ENCODE data around the gene OTOS.

OTOS gene

DNA sequence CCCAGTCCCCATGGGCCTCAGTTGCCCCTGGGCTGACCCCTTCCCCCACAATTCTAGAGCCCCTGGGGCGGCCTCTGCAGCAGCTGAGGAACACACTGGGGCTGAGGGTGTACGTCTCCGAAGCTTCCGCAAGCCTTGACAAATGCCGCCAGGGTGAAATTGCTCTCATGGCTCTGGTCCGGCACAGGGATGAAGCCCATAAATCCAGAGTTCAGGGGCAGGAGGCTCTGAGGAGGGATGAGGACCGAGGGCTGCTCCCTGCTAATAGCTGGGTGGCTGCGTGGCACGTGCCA lies 27.1 kb upstream of the OTOS start:
- no peak for DNase-seq (ENCODE audit: low spot score)

DNA sequence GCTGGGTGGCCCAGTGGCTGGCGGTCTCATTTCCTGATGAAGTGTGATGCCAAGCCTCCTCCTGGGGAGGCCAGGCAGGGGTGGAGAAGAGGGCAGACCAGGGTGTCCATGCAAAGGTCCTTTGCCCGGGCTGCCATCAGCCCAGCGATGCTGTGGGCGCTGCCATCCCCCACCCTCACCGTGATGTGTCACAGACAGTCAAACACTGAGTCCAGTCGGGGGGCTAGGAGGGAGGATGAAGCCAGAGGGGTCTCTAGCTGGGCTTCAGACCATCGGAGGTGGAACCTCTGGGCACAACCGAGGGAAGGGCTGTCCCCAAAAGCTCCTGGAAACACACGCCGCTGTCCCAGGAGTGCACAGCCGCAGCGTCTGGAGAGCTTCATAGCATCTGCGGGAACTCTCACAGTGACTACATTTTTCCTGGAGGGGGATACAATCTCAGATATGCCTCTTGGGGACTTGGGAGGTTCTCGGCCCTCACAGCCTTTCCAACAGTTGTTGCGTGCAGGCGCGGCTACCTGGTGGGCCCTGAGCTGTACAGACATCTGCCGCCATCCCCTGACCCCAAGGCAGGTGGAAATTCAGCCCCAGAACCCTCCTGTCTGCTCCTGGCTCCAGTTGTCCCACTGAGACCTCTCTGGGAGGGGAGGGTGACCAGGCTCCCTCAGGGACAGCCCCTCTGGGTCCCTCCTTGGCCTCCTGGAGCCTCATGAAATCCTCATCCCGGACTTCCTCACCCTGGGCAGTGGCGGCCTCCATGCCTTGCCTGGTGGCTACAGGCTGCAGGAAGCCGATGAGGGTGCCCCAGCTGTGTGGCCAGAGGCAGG lies 26.5 kb upstream of the OTOS start:
- no peak for DNase-seq (ENCODE audit: low spot score)

DNA sequence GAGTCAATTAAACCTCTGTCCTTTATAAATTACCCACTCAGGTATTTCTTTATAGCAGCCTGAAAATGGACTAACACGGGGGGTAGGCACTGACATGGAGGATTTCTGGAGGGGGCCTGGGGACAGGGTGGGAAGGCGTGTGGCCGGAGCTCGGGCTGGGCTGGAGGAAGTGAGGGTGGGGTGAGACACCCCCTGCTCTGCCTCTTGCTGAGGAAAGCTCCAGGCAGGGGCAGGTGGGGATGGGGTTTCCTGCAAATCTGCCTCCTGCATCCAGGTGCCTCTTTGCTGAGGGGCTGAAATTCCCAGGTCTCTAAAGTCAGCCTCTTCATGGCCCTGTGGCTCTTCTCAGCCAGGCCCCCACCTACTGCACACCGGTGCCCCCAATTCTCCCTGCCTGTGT lies 25.7 kb upstream of the OTOS start:
- DNase-seq (ENCODE audit: low spot score): no peak

DNA sequence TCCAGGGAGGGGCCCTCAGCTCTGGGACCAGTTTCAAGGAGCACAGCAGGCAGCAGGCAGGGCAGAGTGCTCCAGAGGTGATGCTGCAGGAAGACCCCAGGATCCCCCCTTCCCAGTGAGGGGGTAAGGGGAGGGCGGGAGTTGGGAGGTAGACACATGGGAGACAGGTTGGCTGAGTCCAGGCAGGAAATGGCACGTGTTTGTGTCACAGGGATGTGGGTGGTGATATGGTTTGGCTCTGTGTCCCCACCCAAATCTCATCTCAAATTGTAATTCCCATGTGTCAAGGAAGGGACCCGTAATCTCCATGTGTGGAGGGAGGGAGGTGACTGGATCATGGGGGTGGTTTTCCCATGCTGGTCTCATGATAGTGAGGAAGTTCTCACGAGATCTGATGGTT lies 25.2 kb upstream of the OTOS start:
- no peak for DNase-seq (ENCODE audit: low spot score)

DNA sequence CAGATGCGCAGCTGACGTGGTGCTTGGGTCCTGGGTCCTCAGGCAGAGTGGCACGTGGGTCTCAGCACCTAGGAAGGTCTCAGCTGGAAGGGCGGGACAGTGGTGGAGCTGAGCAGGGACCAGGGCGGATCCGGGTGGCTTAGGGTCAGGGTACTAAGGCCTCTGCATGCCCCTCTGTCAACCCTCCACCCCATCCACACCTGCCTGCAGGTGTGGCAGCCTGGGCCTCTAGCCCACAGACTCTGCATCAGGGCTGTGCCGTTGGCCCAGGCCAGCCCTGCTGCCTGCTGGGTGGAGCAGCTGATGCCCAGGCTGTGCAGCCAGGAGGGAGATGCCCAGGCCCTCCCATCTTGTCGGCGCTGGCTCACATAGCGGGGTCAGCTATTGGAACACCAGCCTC lies 24.6 kb upstream of the OTOS start:
- no peak for DNase-seq (ENCODE audit: low spot score)

DNA sequence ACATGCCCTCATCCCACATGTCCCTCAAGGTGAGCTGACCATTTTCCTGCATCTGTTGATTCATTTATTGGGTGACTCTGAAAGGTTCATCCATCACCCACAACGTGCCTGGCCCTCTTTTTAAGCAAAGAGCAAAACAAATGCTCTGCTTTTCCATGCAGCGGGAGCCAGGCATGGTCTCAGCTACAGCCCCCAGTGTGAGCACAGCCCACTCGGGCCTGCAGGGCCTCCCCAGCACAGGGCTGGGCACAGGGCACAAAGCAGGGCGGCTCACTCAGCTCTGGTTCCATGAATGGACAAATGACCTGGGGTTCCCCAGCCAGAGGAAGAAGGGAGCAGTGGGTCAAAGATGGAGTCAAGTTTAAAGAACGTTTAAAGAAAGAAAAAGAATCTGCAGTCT lies 24.1 kb upstream of the OTOS start:
- no peak for DNase-seq (ENCODE audit: low spot score)

DNA sequence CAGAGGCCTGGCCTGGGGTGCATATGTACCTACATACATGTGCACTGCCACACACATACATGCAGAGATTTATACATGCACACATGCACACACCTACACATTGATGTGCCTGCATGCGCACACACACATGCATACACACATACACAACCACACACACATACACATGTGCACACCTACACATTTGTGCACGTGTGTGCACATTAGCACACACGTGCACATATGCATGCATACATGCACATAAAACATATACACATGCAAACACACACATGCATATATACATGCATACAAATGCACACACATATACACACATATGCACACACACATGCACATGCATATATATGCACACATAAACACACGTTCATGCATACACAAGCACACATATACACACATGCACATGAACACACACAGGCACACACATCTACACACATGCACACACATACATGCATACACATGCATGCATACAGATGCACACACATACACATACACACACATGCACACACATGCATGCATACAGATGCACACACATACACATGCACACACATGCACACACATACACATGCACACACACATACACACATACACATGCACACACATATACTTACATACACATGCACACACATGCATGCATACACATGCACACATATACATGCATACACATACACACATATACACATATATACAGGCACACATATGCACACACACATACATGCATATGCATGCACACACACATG lies 23.6 kb upstream of the OTOS start:
- DNase-seq (ENCODE audit: low spot score): no peak

DNA sequence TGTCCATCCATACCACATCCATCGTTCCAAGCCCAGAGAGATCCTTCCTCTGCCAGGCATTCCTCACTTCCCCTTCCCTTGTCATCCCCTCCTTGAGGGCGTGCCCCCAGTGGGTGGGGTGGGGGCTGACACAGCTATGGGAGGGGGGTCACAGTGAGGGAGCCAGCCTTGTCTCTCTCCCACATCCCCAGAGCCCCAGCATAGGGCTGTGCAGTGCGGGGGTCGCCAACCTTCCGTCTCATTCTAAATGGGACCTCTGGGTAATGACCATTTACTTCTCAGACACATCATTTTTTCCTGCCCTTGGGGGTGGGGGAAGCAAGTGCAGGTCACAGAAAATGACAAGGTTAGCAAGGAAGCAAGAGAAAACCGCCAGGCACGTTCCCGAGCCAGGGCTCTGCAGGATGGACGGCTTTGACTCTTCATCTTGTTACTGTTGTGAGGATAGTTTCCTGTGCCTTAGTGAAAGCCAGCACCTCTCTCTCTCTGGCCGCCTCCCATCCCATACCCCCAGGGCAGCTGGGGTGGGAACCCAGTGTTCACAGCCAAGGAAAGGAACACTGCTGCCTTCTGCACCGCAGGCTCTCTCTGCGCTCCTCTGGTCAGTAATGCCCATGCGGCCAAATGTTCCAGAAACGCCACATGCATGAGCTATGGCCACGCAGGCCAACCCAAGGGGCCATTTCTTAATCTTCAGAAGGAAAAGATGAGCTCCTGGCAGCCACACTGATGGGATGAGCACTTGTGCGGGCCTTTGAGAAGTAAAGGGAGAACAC lies 22.7 kb upstream of the OTOS start:
- no peak for DNase-seq (ENCODE audit: low spot score)

DNA sequence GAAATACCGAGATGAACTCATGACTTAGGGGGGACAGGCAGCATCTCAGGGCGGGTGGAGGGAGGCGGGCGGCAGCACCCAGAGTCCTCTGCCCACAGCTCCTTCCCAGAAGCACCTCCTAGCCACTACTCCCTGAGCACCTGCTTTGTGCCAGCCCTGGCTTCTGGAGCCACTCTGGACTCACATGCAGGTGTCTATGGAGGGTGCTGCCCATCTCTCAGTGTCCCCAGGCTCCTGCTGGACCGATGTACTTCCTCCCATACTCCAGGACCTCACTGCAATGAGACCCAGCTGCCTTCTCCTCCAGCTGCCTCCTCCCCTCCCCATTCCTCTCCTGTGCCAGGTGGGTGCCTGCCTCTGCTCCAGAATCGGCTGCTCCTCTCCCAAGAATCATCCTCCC lies 22.1 kb upstream of the OTOS start:
- DNase-seq (ENCODE audit: low spot score): no peak

DNA sequence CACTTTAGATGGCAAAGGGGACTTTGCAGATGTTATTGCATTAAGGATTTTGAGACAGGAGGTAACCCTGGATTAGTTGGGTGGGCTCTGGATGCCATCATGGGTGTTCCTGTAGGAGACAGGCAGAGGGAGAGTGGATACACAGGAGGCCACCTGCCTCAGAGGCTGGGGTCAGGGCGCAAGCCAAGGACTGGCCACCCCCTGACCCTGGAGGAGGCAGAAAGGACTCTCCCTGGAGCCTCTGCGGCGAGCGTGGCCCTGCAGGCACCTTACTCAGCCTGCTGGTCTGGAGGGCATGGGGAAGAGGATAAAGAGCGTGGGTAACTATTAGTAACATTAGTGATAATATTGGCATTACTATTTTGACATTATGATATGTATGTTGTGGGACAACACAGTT lies 21.6 kb upstream of the OTOS start:
- no peak for DNase-seq (ENCODE audit: low spot score)

DNA sequence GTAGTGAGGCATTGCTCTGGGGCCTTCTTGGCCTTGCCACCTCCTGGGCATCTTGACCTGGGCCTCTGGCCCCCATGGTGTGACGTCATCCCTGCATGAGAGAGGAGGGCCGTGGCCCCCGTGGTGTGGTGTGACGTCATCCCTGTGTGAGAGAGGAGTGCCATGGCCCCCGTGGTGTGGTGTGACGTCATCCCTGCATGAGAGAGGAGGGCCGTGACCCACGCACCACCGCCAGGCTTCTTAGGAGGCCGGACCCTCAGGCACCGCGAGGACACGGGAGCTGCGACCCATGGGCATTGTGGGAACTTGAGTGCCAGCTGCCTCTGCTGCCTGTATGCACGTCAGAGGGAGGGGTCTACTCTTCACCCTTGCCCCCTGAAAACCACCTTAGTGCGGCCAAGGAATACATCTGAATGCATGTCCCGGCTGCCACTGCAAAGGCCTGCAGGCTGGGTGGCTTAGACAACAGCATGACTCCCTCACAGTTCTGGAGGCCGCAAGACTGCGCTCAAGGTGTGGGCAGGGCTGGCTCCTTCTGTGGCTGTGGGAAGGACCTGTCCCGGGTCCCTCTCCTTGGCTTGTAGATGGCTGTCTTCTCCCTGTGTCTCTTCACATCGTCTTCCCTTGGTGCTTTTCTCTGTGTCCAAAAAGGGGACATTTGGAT lies 20.8 kb upstream of the OTOS start:
- DNase-seq (ENCODE audit: low spot score): no peak

DNA sequence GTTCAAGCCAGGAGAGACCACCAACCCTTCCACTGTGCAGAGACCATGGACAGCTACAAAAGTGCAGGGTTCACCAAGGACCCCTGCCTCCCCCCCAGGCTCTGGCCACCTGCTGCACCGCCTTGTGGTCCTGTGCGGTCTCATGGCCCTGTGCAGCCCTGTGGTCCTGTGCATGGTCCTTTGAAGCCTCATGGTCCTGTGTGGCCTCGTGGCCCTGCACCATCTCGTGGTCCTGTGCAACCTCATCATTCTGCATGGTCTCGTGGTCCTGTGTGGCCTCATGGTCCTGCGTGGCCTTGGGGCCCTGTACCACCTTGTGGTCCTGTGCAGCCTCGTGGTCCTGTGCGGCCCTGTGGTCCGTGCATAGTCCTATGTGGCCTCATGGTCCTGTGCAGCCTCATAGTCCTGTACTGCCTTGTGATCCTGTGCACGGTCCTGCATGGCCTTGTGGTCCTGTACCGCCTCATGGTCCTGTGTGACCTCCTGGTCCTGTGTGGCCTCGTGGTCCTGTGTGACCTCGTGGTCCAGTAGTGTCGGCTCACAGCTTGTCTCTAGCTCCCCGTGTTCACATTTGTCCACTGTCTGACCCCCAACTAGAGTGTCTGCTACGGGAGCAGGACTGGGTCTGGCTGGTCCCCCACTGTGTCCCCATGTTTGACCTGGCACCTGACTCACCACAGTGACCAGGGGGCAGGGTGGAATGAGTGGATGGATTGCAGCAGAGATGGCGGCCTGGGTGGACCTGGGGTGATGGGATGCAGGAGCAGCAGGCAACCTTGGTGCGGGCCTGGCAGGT lies 20.0 kb upstream of the OTOS start:
- no peak for DNase-seq (ENCODE audit: low spot score)

DNA sequence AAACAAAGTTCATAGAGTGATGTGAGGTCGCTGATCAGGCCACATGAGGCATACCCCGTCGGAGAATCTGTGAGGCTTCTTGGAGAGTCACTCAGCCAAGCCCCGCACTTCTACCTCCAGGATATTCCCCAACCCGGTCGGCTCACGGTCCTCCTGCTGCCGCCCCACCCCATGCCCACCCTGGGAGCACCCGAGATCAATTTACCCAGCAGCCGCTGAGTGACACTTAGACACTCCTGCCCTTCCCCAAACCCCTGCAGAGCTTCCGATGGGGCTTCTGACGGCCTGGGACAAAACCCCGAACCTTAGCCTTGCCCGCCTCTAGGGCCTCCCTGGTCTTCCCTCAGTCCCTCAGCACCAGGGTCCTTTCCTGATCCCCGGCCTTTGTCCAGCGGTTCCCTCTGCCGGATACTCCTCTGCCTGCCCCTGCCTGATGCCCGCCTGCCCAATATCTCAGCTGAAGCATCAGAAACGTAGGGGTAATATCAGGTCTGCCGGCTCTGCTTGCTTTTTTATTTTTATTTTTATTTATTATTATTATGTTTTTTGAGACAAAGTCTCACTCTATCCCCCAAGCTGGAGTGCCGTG lies 18.9 kb upstream of the OTOS start:
- no peak for DNase-seq (ENCODE audit: low spot score)

DNA sequence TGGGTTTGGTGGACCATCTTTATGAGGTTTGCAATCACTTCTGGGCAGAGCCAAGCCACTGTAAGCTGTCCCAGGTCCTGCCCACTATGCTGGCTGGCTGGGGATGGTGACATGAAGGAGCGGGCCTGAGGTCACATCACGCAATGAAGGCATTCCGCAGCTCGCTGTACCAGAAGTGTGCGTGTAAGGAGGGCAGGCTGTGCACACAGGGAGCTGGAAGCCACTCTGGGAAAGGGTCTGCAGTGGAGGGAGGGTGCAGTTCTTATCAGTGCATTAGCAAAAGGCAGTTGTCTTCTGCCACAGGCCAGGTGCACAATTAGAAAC lies 16.7 kb upstream of the OTOS start:
- DNase-seq (ENCODE audit: low spot score): no peak

DNA sequence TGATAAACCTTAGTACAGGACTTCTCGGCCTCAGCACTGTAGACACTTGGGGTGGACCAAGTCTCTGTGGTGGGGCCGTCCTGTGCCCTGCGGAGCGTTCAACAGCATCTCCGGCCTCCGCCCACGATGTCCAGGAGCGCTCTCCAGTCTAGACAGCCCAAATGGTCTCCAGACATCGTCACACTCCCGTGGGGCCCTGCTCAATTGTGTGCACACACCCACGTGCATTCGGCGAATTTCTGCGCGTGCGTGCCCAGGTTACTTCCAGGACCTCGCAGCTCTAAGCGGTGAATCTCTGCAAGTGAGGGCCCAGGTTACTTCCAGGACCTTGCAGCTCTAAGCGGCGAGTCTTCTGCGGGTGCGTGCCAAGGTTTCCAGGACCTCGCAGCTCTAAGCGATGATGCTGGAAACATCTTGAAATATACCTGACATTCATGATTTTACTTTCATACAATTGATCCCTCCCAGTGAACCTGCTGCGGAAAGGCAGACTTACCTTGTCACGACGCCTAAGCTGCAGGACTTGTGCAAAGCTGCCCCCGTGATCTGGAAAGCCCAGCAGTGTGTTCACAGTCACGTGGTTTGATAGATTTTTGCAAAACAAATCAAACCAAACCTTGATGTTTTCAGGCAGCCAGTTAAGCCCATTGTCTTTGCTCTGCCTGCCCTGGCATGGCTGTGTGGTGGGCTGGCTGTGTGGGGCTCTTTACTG lies 16.1 kb upstream of the OTOS start:
- no peak for DNase-seq (ENCODE audit: low spot score)

DNA sequence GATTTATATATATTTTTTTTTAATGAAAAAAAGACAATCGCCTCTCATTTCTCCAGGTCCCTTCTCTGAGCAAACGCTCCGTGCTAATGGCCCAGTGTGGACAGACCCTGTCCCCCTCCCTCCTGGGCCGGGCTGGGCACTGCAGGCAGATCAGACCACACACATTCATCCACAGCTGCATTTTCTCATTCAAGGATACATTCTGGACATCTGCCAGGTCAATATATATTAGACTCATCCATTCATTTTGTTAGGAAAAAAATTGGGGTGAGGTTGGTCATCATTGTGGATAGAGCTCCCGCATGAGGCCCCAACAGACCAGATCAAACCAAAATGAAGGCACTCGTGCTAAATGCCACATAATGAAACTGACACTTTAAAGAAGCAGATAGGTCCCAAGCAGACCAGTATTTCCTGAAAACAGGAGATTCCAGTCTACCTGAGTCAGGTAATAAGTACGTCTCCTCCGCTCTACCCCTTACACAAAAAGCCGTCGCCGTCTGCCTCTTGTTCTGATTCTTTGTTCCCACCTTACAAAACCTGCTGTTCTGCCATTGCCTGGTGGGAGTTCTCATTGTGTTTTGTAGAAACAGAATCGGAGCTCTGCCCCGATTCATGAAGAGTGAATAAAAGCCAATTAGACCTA lies 15.4 kb upstream of the OTOS start:
- no peak for DNase-seq (ENCODE audit: low spot score)

DNA sequence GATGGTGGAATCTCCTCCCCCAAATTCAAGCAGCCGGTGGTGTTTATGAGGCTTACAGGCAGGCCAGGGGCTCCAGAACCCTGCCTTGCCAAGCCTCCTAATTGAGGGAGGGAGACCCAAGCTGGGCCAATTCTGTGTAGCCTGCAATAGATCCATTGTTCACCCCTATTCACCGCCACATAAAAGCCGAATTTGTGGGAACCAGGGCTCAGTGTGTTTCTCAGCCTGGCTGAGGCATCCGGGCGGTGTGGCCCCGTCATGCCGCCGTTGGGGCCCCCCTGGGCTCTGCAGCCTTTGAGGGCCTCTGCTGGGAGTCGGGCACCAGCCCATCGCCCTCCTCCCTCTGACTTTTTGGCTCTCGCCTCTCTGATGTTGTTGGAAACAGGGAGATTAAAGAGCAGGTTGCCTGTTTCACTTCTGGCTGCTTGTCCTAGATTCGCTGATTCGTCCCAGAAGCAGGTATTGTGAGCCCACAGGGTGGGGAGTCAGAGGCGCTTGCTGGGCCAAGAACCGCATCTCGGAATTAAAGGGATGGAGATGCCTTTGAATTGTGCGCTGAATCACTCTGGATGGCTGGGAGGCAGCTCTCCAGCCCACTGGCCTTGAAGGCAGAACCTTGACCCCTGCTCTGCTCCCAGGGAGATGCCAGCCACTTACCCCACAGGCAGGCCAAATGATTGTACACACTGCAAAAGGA lies 14.7 kb upstream of the OTOS start:
- no peak for DNase-seq (ENCODE audit: low spot score)

DNA sequence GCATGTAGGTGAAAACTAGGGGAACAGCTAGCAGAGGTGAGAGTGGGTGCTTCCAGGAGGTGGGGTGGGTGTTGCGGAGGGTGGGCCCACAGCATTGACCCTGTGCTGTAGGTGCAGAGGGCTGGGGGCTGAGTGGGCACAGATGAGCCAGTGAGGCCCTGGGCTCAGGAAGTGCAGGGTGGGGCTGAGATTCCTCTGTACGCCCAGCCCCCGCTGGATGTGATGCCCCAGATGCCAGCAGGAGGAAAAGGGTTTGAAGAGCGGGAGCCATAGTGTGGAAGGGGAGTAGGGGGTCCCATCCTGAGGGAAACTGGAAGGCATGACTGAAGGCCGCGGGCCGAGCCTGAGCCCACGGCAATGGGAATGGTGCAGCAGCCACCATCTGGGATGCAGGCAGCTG lies 14.1 kb upstream of the OTOS start:
- DNase-seq (ENCODE audit: low spot score): no peak

DNA sequence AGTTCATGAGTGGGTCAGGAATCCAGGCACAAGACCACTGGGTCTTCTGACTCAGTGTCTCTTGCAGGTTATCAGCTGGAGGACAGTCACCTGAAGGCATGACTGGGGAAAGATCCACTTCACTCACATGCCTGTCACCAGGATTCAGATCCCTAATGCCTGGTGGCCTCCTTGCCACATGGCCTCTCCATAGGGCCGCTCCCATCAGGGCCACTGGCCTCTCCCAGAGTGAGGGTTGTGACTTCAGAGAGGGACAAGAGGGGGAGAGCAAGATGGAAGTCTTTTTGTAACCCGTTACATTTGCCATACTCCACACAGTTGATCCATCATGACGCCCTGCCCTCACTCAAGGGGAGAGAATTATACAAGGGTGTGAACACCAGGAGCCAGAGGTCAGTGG lies 13.0 kb upstream of the OTOS start:
- no peak for DNase-seq (ENCODE audit: low spot score)

DNA sequence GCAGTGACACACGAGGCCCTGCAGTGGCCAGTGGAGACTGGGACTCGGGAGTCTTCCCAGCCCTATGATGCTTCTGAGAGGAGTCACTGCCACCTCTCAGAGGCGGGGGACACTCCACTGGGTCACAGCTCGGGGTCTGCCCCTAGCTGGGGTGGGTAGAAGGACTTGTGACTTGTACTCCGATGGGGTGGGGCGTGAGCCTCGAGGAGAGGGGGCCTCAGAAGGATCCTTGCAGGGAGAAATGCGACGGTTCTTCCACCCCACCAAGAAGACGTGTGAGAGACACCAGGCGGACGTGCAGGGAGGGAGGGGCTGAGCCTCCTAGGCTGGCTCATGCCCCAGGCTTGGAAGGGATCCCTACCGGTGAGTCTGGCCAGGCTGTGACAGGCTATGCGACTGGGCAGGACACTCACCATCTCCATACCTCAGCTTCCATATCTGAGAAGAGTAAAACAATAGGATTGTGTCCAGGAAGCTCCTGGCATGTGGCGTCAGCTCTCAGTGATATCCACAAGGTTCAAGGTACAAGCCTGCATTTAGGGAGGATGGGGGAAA lies 11.1 kb upstream of the OTOS start:
- no peak for DNase-seq (ENCODE audit: low spot score)
